Amygdala (tissue), 56 donors: ENCODE measurements around the gene PHLDA2.

Experiments
- DNase-seq, 56 donors: peaks; one replicate each; lab custom pipeline; 2025; lab: John Stamatoyannopoulos, UW

The PHLDA2 gene

GRCh38 chr11:2928605-2929530 is at the start of gene PHLDA2:
Gene PHLDA2, minus strand, starts transcription at chr11:2929420. Its CDS starts 56 bp downstream, at chr11:2929364.
- DNase-seq: peak in 1 of 56 donors; percentile 30

GRCh38 chr11:2977113-2977512 is 47.9 kb upstream of the PHLDA2 start:
- DNase-seq: no peak

- DNase-seq: no peak
Observed at GRCh38 chr11:2976294-2977063, 47.3 kb upstream of the PHLDA2 start.

GRCh38 chr11:2975594-2975993 is 46.4 kb upstream of the PHLDA2 start:
- peak in 30 of 56 donors; percentile 4 to 71 (median 29) for DNase-seq

GRCh38 chr11:2974272-2974671 is 45.1 kb upstream of the PHLDA2 start:
- DNase-seq: no peak

GRCh38 chr11:2968341-2968900 is 39.2 kb upstream of the PHLDA2 start:
- no peak for DNase-seq

GRCh38 chr11:2964782-2965181 is 35.6 kb upstream of the PHLDA2 start:
- DNase-seq: no peak

GRCh38 chr11:2963761-2964160 is 34.5 kb upstream of the PHLDA2 start:
- DNase-seq: no peak

- DNase-seq: no peak
Observed at GRCh38 chr11:2963112-2963754, 34.0 kb upstream of the PHLDA2 start.

GRCh38 chr11:2961080-2961479 is 31.9 kb upstream of the PHLDA2 start:
- no peak for DNase-seq

- DNase-seq: no peak
Observed at GRCh38 chr11:2960139-2960538, 30.9 kb upstream of the PHLDA2 start.

- DNase-seq: no peak
Observed at GRCh38 chr11:2958251-2958650, 29.0 kb upstream of the PHLDA2 start.

GRCh38 chr11:2955906-2956476 is 26.8 kb upstream of the PHLDA2 start:
- no peak for DNase-seq

- DNase-seq: no peak
Observed at GRCh38 chr11:2954263-2954662, 25.0 kb upstream of the PHLDA2 start.

GRCh38 chr11:2952290-2952689 is 23.1 kb upstream of the PHLDA2 start:
- DNase-seq: no peak

GRCh38 chr11:2951231-2952110 is 22.3 kb upstream of the PHLDA2 start:
- DNase-seq: no peak

- no peak for DNase-seq
Observed at GRCh38 chr11:2950825-2951224, 21.6 kb upstream of the PHLDA2 start.

- DNase-seq: no peak
Observed at GRCh38 chr11:2949920-2950319, 20.7 kb upstream of the PHLDA2 start.

- DNase-seq: no peak
Observed at GRCh38 chr11:2947744-2948143, 18.5 kb upstream of the PHLDA2 start.
